HUES64 (cell line): ENCODE results near the gene CENPO.

Experiments used
- H3K27ac ChIP-seq: 2 replicates; pipeline ENCODE4 v1.7.0; 2013; ENCODE audit warnings: low read depth, low read length, inconsistent platforms
- H3K27me3 ChIP-seq: 2 replicates; pipeline ENCODE4 v1.6.1; 2013; ENCODE audit warnings: mild to moderate bottlenecking, low read length; ENCODE audit not compliant: insufficient read depth
- H3K36me3 ChIP-seq: 2 replicates; pipeline ENCODE4 v1.6.1; 2013; ENCODE audit warnings: mild to moderate bottlenecking, low read length; ENCODE audit not compliant: insufficient read depth
- H3K4me1 ChIP-seq: 2 replicates; pipeline ENCODE4 v1.6.1; 2013; ENCODE audit warnings: mild to moderate bottlenecking, low read length, moderate library complexity; ENCODE audit not compliant: insufficient read depth
- H3K4me3 ChIP-seq: 2 replicates; pipeline ENCODE4 v1.5.1; 2013; ENCODE audit warnings: mild to moderate bottlenecking, low read length, moderate library complexity
- H3K9ac ChIP-seq: 2 replicates; pipeline ENCODE4 v1.6.1; 2013; ENCODE audit warnings: mild to moderate bottlenecking, low read depth, low read length
- H3K9me3 ChIP-seq: 2 replicates; pipeline ENCODE4 v1.6.1; 2013; ENCODE audit warnings: low read depth, low read length; ENCODE audit not compliant: insufficient read depth
- WGBS: fragments of 150-250, 120-280 bp; methylation state at CpG from one replicate; pipeline ENCODE4 v1.1.7; 2013; ENCODE audit warnings: missing lambda C conversion rate; 5-methylcytosine and 5-hydroxymethylcytosine counted together

CENPO gene

DNA sequence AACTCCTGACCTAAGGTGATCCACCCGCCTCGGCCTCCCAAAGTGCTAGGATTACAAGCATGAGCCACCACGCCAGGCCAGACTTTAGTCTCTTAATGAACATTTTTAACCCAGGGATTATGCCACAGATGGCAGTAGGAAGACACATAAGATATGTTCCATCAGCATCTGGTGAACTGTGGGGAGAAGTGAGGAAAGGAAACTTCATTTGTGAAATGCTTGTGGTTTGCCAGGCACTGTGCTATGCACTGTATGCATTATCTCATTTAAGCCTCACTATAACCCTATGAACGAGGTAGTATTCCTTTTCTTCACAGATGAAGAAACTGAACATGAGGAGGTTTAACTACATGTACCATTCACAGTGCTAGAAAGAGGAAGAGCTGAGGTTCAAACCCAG, 29.4 kb upstream of the CENPO start:
- no peaks in the 10 kb centered on the region for H3K4me1 ChIP-seq
- 95% methylated on average over 4 of the region's 4 CpGs for WGBS

DNA sequence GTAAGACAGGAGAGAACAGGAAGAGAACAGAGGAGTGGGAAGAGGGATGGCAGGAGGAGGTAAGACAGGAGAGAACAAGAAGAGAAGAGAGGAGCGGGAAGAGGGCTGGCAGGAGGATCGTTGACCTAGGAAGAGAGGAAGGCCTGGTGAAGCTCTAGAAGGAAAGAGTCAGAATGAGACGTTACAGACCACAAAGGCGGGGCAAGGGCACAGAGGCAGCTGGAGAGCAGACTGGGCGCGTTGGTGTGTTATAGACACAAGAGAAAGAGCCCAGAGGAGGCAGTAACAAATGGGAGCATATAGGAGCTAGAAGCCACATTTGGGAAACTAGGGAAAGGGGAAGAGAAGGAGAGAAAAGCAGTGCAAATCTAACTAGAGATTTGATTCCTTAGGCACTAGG, 26.6 kb upstream of the CENPO start:
- Histone ChIP-seq H3K27ac (no peak overlapping the region), H3K4me3 (no peak overlapping the region), H3K36me3 (peaks cover 9% of the 10 kb centered on the region), H3K9ac (no peak overlapping the region), H3K9me3 (no peaks in the 10 kb centered on the region), H3K27me3 (no peaks in the 10 kb centered on the region), H3K4me1 (no peaks in the 10 kb centered on the region)
- WGBS, result 84% methylated on average over 6 of the region's 6 CpGs

More for the DNA sequence above, 29.4 kb upstream of the CENPO start:
- H3K27me3 ChIP-seq, result no peaks in the 10 kb centered on the region
- no peak overlapping the region for H3K27ac ChIP-seq
- no peak overlapping the region for H3K4me3 ChIP-seq
- no peak overlapping the region for H3K9ac ChIP-seq
- peaks cover 14% of the 10 kb centered on the region for H3K36me3 ChIP-seq
- no peaks in the 10 kb centered on the region for H3K9me3 ChIP-seq

DNA sequence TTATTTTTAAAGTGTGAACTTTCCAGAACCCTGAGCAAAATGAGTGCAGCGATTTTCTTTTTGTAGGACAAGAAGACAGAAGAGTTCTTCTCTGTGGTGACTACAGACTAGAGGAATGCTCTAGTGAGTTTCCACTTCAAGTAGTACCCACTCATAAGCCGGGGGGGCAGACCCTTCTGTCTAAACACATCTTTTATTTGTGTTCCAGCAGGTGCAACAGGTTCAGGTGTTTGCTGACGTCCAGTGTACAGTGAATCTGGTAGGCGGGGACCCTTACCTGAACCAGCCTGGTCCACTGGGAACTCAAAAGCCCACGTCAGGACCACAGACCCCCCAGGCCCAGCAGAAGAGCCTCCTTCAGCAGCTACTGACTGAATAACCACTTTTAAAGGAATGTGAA, 25.2 kb upstream of the CENPO start:
- no peaks in the 10 kb centered on the region for H3K27me3 ChIP-seq
- no peak overlapping the region for H3K9ac ChIP-seq
- WGBS, result 92% methylated on average over 5 of the region's 5 CpGs
- peaks cover 4% of the 10 kb centered on the region; the same call in 1 of the 2 replicates for H3K4me1 ChIP-seq
- H3K36me3 ChIP-seq, result peaks cover 3% of the 10 kb centered on the region; the same call in 1 of the 2 replicates
- H3K9me3 ChIP-seq, result no peaks in the 10 kb centered on the region
- H3K27ac ChIP-seq, result no peak overlapping the region
- H3K4me3 ChIP-seq, result no peak overlapping the region

DNA sequence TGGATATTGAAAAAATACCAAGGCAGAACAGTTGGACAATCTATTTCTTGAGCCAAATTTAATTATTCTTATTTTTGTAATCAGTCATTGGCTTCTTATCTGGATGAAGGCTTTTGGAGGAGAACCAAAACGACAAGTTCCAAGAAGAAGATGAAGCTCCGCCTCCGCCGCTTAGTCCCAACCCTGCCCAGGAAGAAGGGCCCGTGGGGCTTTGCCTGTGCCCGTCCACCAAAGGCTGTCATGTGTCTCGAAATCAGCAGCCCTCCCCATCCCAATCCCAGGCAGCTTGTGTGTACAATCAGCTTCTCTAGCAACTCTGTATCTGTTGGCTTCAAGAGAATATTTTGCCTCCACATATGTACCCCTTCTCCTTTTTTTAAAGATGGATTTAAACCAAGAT, 24.6 kb upstream of the CENPO start:
- no peak overlapping the region for H3K4me3 ChIP-seq
- H3K9ac ChIP-seq, result no peak overlapping the region
- 82% methylated on average over 7 of the region's 7 CpGs for WGBS
- peaks cover 4% of the 10 kb centered on the region; the same call in 1 of the 2 replicates for H3K4me1 ChIP-seq
- no peak overlapping the region for H3K27ac ChIP-seq
- H3K36me3 ChIP-seq, result peaks cover 3% of the 10 kb centered on the region; the same call in 1 of the 2 replicates
- H3K9me3 ChIP-seq, result no peaks in the 10 kb centered on the region
- no peaks in the 10 kb centered on the region for H3K27me3 ChIP-seq

DNA sequence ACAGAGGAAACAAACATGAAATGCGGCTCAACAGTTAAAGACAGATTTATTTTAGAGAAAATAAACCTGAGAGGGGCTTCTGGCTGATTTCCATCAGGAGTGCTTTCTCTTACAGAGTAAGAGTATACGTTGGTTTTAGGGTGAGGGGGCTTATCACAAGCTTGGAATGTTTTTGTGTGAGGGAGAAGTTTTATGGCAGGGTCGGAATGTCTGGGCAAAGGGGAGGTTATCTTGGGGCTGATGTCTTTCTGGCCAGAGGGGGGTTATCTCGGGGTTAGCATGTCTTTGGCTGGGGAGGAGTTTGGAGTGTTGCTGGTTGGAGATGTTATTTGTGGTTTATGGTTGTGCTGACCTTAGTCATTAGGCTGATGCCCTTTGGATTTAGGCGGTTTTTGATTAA, 22.2 kb upstream of the CENPO start:
- 88% methylated on average over 5 of the region's 5 CpGs for WGBS
- Histone ChIP-seq H3K4me3 (no peak overlapping the region), H3K36me3 (peaks cover 3% of the 10 kb centered on the region; the same call in 1 of the 2 replicates), H3K9ac (no peak overlapping the region), H3K27me3 (no peaks in the 10 kb centered on the region), H3K9me3 (no peaks in the 10 kb centered on the region), H3K4me1 (peaks cover 4% of the 10 kb centered on the region; the same call in 1 of the 2 replicates), H3K27ac (no peak overlapping the region)

DNA sequence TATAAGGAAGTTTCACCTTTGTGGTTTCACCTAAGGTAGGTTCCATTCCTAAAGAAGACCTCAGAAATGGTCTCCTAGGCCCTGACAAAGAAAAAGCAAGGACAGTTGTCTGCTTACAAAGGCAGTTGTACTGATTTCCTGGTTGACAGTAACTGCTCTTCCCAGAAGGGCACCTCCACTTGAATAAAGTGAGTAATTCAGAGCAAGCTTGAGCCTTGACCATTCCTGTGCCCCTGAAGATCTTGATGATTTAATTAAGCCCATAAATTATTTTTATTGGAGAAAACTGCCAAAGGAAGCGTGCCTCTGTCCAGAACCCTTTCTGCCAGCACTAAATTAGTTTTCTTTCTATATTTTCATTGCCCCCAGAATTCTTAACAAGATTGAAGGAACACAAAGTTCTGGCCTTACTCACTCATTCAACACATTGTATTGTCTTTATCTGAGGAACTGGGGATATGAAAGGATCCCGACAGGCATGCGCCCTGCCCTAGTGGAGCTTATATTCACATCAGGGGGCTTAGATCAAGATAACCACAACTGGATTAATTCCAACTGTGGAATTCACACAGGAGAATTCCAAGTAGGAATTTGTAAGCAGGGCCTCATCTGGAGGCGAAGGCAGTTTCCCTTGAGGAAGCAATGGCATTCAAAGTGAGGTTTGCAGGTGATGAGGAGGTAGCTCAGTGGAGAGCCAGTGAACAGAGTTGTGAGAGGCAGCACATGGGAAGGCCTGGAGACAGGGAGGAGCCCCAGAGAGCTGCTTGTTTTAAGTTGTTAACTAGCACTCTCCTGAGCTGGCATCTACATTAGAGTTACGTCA, 21.2 kb upstream of the CENPO start:
- no peaks in the 10 kb centered on the region for H3K27me3 ChIP-seq
- no peak overlapping the region for H3K4me3 ChIP-seq
- no peak overlapping the region for H3K9ac ChIP-seq
- H3K9me3 ChIP-seq, result no peaks in the 10 kb centered on the region
- H3K27ac ChIP-seq, result peak overlapping the region; percentile 30; the same call in 1 of the 2 replicates
- H3K4me1 ChIP-seq, result peaks cover 8% of the 10 kb centered on the region; the same call in 1 of the 2 replicates
- peaks cover 3% of the 10 kb centered on the region; the same call in 1 of the 2 replicates for H3K36me3 ChIP-seq
- WGBS, result 81% methylated on average over 5 of the region's 5 CpGs

DNA sequence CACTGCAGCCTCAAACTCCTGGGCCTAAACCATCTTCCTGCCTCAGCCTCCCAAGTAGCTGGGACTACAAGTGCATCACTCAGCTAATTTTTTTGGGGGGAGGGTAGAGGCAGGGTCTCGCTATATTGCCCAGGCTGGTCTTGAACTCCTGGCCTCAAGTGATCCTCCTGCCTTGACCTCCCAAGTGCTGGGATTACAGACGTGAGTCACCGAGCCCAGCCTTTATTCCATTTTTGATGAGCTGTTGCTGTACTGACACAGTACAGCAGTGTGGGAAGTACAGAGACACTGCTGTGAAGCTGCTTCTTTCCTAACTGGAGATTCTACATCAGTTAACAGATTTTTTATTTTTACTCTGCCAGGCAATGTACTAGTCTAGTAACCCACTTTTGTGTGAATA, 18.9 kb upstream of the CENPO start:
- Histone ChIP-seq H3K9ac (no peak overlapping the region), H3K4me3 (no peak overlapping the region), H3K27ac (no peak overlapping the region), H3K27me3 (no peaks in the 10 kb centered on the region), H3K4me1 (peaks cover 17% of the 10 kb centered on the region), H3K36me3 (peaks cover 3% of the 10 kb centered on the region; the same call in 1 of the 2 replicates), H3K9me3 (no peaks in the 10 kb centered on the region)
- 89% methylated on average over 3 of the region's 3 CpGs for WGBS

DNA sequence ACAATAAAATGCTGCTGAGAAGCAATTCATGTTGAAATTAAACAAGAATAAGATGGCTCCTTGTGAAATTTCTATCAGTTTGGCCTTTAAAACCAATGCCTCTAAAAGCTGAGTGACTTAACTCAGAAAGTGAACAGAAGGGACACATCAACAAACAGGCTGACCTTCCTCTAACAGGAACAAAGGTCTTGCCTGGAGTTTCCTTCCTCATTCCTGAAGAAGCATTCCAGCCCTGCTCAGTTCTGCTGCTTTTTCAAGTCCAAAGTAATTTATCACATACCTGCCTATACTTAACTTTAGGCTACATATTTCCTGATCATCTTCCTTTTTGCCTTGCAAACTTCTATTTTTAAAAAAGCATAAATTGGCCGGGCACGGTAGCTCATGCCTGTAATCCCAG, 14.1 kb upstream of the CENPO start:
- no peaks in the 10 kb centered on the region for H3K36me3 ChIP-seq
- H3K4me1 ChIP-seq, result peaks cover 13% of the 10 kb centered on the region; the same call in 1 of the 2 replicates
- H3K27me3 ChIP-seq, result no peaks in the 10 kb centered on the region
- H3K4me3 ChIP-seq, result no peak overlapping the region
- H3K27ac ChIP-seq, result no peak overlapping the region
- no peak overlapping the region for H3K9ac ChIP-seq
- H3K9me3 ChIP-seq, result no peaks in the 10 kb centered on the region
- 98% methylated on average over 2 of the region's 2 CpGs for WGBS

DNA sequence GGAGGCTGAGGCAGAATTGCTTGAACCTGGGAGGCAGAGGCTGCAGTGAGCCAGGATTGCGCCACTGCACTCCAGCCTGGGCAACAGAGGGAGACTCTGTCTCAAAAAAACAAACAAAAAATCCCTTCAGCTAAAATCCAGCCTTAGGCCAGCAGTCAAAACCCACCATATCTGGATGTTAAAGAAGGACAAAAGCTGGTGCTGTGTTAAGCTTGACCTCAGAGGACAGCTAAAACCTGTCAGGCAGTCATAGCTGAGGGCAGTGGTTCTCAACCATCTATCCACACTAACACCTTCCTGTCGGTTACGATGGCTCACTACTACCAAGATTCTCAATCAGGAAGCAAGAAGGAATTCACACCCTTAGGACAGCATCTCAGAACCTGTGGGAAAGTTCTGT, 9.6 kb upstream of the CENPO start:
- H3K36me3 ChIP-seq, result peaks cover 1% of the 10 kb centered on the region; the same call in 1 of the 2 replicates
- H3K9me3 ChIP-seq, result no peaks in the 10 kb centered on the region
- H3K9ac ChIP-seq, result no peak overlapping the region
- H3K27ac ChIP-seq, result no peak overlapping the region
- no peak overlapping the region for H3K4me3 ChIP-seq
- WGBS, result 98% methylated on average over 3 of the region's 3 CpGs
- H3K27me3 ChIP-seq, result no peaks in the 10 kb centered on the region
- peaks cover 4% of the 10 kb centered on the region; the same call in 1 of the 2 replicates for H3K4me1 ChIP-seq

DNA sequence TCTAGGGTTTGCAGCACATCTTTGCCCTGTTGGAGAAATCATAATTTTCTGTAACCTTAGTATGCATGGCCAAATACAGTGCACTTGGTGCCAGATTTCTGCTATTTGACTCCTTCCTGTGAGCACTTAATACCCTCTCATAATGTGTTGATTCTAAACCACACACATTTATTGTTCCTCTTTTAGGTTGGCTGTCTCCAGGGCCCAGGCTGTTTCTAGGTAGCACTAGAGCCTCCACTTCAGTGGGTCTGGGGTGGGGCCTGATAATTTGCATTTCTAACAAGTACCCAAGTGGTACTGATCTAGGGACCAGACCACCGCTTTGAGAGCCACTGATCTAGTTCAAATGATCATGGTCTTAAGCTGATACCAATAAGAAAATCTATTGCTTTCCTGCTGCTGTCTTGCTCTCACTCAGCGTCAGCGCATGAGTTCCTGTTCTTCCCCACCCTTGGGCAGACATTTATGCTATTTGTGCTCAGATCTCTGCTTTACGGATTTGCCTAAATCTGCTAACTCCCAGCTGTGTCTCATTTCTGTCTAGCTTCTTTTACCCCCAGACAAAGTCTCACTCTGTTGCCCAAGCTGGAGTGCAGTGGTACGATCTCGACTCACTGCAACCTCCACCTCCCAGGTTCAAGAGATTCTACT, 7.4 kb upstream of the CENPO start:
- H3K27ac ChIP-seq, result no peak overlapping the region
- H3K4me3 ChIP-seq, result no peak overlapping the region
- no peaks in the 10 kb centered on the region for H3K9me3 ChIP-seq
- no peaks in the 10 kb centered on the region for H3K27me3 ChIP-seq
- 95% methylated on average over 6 of the region's 6 CpGs for WGBS
- H3K9ac ChIP-seq, result no peak overlapping the region
- H3K36me3 ChIP-seq, result peaks cover 15% of the 10 kb centered on the region
- peaks cover 5% of the 10 kb centered on the region for H3K4me1 ChIP-seq

DNA sequence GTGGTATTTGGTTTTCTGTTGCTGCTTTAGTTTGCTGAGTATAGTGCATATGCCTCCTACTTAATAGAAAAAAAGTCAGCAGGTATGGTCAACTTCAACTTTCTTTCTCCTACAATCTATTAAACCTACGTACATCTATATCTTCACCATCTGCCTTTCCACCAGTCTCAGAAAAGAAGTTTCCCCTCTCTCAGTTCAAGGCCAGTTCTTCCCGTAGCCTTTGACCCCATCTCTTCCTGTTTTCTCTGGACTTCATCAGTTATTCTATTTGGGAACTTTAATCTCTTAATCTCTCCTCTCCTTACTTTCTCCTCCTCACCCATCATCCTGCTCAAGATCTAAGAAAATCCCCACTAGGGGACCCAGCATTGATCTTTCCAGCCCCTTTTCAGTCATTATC, 5.7 kb upstream of the CENPO start:
- Histone ChIP-seq H3K27ac (no peak overlapping the region), H3K36me3 (peaks cover 15% of the 10 kb centered on the region), H3K9ac (no peak overlapping the region), H3K4me3 (no peak overlapping the region), H3K4me1 (peaks cover 22% of the 10 kb centered on the region), H3K9me3 (no peaks in the 10 kb centered on the region), H3K27me3 (no peaks in the 10 kb centered on the region)
- 91% methylated on average over 2 of the region's 2 CpGs for WGBS
